HTERT RPE-1 (cell line): ENCODE measurements around the gene MCM3AP.

Experiments used
- in situ Hi-C: fragments of 300-500 bp; cut with MboI; formaldehyde crosslinking; loops from 4 replicates; pipeline ENCODE4 v1.14.3; 2020; ENCODE audit warnings: low sequenced_read_pairs

Gene MCM3AP

GRCh38 chr21:46218906-46219590 is 66.4 kb downstream of the MCM3AP start:
- in situ Hi-C loops, result no loop called here

- in situ Hi-C loops, result no loop called here
Observed at GRCh38 chr21:46217511-46218196, 67.8 kb downstream of the MCM3AP start.

- in situ Hi-C loops, result no loop called here
Observed at GRCh38 chr21:46216132-46216747, 69.2 kb downstream of the MCM3AP start.

- in situ Hi-C loops, result no loop called here
Observed at GRCh38 chr21:46215436-46216131, 69.8 kb downstream of the MCM3AP start.

GRCh38 chr21:46214478-46215340 is 70.7 kb downstream of the MCM3AP start:
- in situ Hi-C loops, result no loop called here

DNA sequence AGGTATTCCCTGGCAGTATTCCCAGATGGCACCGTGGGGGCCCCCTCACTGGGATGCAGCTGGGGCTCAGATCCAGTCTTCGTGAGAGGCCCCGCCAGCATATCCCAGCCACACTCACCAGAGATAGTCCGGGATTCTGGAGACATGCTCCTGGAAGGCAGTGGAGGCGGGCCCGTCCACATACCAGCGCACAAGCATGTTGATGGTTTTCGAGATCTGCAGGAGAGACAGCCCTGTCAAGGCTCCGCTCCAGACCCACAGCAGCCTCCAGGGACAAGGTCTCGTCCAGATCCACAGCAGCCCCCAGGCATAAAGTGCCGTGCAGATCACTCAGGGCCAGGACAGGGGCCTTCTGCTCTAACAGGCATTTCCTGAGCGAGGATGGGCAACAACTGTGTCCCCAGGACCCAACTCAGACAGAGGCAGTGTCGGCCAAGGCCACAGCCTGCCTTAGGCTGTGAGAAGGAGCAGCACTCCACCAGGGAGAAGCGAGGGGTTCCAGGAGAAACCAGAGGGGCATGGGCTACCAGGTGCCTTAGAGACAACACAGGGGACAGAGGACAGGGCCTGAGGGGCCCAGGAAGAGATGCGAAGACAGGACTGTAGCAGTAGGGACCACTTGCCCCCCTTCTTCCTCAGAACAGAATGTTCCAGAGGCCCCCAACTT is 71.7 kb downstream of the MCM3AP start:
- in situ Hi-C loops, result no loop called here

DNA sequence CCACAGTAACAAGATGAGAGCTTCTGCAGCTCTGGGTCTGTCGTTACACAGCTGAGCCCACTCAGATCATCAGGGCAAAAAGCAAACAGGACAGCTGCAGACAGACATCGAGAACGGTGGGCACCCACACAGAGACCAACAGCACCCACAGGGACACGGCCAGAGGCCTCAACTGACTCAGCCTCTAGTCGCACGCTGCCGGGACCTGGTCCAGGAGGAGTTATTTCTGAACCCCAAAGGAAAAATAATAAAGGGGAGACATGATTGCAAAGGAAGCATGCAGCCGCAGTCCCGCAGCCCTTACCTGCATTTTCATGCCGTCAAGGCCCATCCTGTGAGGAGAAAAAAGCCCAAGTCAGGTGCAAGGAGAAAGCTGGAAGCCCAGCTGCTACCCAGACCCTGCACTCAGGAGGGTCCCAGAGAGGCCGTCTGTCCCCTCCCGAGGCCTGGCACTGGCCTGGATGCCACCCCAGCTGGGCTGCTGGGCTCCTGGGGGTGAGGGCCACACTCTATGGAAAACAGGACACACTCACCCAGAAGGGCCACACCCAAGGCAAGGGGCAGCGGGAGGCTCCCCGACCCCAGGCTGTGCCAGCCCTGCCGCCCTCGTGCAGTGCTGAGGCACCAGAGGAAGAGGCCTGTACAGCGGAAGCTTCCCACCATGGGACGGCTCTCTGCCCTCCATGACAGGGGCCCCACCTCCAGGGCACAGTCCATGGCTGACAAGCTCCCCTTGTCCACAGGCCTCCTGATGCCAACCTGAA is 72.5 kb downstream of the MCM3AP start:
- in situ Hi-C loops, result no loop called here

DNA sequence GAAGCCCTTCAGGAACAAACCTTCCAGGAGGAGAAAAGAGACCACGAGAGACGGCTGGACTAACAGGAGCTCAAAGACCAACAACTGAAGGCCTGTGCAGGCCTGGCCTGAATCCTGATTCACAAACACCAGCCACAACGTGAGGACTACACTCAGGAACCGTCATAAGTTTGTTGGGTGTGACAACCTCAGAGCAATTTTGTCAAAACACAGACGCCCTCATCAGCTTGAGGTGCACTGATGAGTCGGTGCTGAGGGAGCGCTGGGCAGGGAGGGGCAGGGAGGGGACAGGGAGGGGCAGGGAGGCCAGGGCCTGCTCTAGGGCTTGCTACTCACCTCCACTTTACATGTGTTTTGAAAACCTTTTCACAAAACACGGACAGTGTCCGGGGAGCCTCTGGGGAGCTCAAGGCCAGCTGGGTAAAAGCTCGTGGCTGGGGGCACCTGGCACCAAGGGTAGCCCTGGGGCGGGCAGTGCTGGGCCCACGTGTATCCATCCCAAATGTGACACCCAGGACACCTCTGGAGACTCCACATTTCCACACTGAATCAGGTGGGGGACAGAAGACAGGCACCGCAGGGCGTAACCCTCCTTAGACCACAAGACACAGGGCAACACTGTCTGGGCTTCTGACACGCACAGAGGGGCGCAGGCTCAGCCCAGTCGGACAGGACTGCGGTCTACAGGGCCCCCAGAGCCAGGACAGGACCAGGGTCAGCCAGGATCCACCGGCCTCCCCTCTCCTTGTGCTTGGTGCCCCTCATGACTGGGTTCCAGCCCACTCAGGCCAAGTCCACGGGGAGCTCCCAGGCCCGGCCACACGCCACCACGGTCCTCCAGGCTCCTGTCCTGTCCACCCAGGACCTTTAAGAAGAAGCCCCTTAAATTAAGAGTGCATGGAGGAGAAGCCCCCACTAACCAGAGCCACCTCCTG is 73.4 kb downstream of the MCM3AP start:
- in situ Hi-C loops, result no loop called here

DNA sequence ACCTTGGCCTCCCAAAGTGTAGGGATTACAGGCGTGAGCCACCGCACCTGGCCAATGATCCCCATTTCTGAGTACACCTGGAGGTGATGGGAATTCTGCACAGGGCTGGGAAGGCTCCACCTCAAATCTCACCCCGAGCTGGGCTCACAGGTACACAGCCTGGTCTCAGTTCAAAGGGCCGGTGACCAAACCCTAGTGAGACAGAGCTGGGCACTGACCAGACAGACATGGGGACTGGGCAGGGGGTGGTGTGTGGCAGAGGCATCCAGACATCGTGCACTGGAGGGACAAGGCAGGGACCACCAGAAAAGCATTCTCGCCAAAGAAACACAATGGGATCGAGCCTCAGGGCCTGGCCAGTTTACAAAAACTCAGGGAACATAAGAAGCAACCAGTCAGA is 74.0 kb downstream of the MCM3AP start:
- in situ Hi-C loops, result no loop called here

- in situ Hi-C loops, result no loop called here
Observed at GRCh38 chr21:46210378-46211136, 74.9 kb downstream of the MCM3AP start.

GRCh38 chr21:46208761-46209721 is 76.4 kb downstream of the MCM3AP start:
- in situ Hi-C loops, result no loop called here

DNA sequence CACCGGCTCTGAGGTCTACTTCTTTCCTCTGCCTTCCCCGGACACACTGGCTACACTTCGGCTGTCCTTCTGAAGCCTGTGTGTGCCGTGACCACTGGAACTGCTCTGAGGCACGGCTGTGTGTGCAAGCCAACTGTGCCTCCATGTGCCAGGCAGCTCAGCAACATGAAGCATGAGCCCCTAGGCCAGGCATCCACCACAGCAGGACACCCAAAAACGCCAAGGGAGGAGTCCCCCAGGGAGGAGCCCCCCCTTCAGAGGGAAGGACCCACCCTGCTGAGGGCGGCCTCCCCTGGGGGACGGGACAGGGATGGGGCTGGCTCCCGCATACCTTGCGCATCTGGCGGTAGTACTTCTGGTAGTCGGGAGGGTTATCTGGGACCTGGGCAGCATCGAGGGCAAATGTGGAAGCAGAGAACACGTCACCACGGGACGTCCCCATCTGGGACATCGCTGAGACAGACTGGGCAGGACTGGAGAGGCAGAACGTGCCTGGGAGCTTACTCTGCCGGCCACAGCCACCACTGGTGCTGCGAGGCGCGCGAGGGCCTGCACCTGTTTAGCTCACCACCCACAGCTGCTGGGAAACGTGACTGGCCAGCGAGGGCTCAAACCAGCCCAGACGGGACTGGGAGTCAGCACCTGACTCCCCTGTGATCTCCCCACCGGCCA is 77.4 kb downstream of the MCM3AP start:
- in situ Hi-C loops, result no loop called here

GRCh38 chr21:46207006-46207919 is 78.1 kb downstream of the MCM3AP start:
- in situ Hi-C loops, result no loop called here

- in situ Hi-C loops, result no loop called here
Observed at GRCh38 chr21:46206163-46207005, 79.0 kb downstream of the MCM3AP start.
